CD14-positive monocyte (primary cell): Measurements from ENCODE around the gene PLOD3. TPM values are rescaled to one million over a fixed set of nuclear protein-coding genes. Genes with fewer than 3 reads are reported as not detected.

Experiments used
- DNase-seq, 3 donors: peaks; one replicate each; pipeline ENCODE4 v3.0.0-alpha.2; 2011 to 2022
- H2AFZ ChIP-seq: 2 replicates; pipeline ENCODE4 v1.6.0; 2012; ENCODE audit warnings: mild to moderate bottlenecking, low read depth, low read length, inconsistent platforms; ENCODE audit not compliant: insufficient read depth, poor library complexity, severe bottlenecking
- H3K27ac ChIP-seq, 2 donors: 1 replicate in 1 of 2; 2 replicates in 1 of 2; pipeline ENCODE4 v1.5.1; 2012 to 2013; ENCODE audit warnings: low read length in 2 of 2, control low read depth in 1 of 2, inconsistent platforms in 1 of 2, low read depth in 1 of 2, mild to moderate bottlenecking in 1 of 2
- H3K27me3 ChIP-seq, 2 donors: one replicate each; pipeline versions ENCODE4 v1.6.0 to v1.6.1; 2011 to 2013; ENCODE audit warnings: low read length in 2 of 2; ENCODE audit not compliant: control insufficient read depth in 2 of 2, insufficient read depth in 2 of 2
- H3K36me3 ChIP-seq, 2 donors: replicated peaks in 1 of 2; 1 replicate in 1 of 2; 2 replicates in 1 of 2; pipeline versions ENCODE4 v1.5.1 to v1.6.1; 2012 to 2013; ENCODE audit warnings: low read length in 2 of 2, control low read depth in 1 of 2, inconsistent platforms in 1 of 2, mild to moderate bottlenecking in 1 of 2; ENCODE audit not compliant: insufficient read depth in 2 of 2, control insufficient read depth in 1 of 2
- H3K4me1 ChIP-seq, 2 donors: 1 replicate in 1 of 2; 2 replicates in 1 of 2; pipeline versions ENCODE4 v1.5.1 to v1.6.1; 2012 to 2013; ENCODE audit warnings: low read length in 2 of 2, control low read depth in 1 of 2, inconsistent platforms in 1 of 2, mild to moderate bottlenecking in 1 of 2, moderate library complexity in 1 of 2; ENCODE audit not compliant: insufficient read depth in 2 of 2, control insufficient read depth in 1 of 2
- H3K4me2 ChIP-seq: replicated peaks from 2 replicates; pipeline ENCODE3; 2012; ENCODE audit warnings: low read length, moderate library complexity, mild to moderate bottlenecking; ENCODE audit not compliant: poor library complexity, severe bottlenecking; ENCODE audit errors: extremely low read depth
- H3K4me3 ChIP-seq, 3 experiments: fragments of 200-600 bp in 1 of 3; sonication (generic) in 1 of 3; replicated peaks in 1 of 3; 1 replicate in 2 of 3; 2 replicates in 1 of 3; pipeline ENCODE4 v1.5.1; 2011 to 2013; ENCODE audit warnings: low read length in 3 of 3, mild to moderate bottlenecking in 3 of 3, control low read depth in 2 of 3, low read depth in 2 of 3, inconsistent platforms in 1 of 3, moderate library complexity in 1 of 3
- H3K79me2 ChIP-seq: 2 replicates; pipeline ENCODE4 v1.6.0; 2012; ENCODE audit warnings: mild to moderate bottlenecking, control low read depth, inconsistent platforms, low read length, moderate library complexity; ENCODE audit not compliant: insufficient read depth
- H3K9ac ChIP-seq: 2 replicates; pipeline ENCODE4 v1.6.0; 2017; ENCODE audit warnings: low read length, mild to moderate bottlenecking; ENCODE audit not compliant: insufficient read depth, poor library complexity, severe bottlenecking
- H3K9me3 ChIP-seq, 2 donors: replicated peaks in 1 of 2; 1 replicate in 1 of 2; 2 replicates in 1 of 2; pipeline versions ENCODE4 v1.5.1 to v1.6.1; 2012 to 2013; ENCODE audit warnings: low read length in 2 of 2, control low read depth in 1 of 2; ENCODE audit not compliant: control insufficient read depth in 1 of 2, insufficient read depth in 1 of 2
- H4K20me1 ChIP-seq: 2 replicates; pipeline ENCODE4 v1.6.0; 2012; ENCODE audit warnings: mild to moderate bottlenecking, low read length, control low read depth, moderate library complexity; ENCODE audit not compliant: insufficient read depth
- H3K27ac Mint-ChIP-seq, 7 donors: one replicate each; pipeline ENCODE4 v1.8.0; 2020; ENCODE audit warnings: mild to moderate bottlenecking in 7 of 7, mixed read lengths in 7 of 7, moderate library complexity in 6 of 7, inconsistent platforms in 2 of 7
- H3K27me3 Mint-ChIP-seq, 3 donors: one replicate each; pipeline ENCODE4 v1.8.0; 2021 to 2022; ENCODE audit warnings: low read depth in 3 of 3, mild to moderate bottlenecking in 3 of 3, mixed read lengths in 3 of 3, moderate library complexity in 3 of 3, inconsistent platforms in 1 of 3
- H3K36me3 Mint-ChIP-seq, 2 donors: one replicate each; pipeline ENCODE4 v1.8.0; 2020; ENCODE audit warnings: mixed read lengths in 2 of 2, inconsistent platforms in 1 of 2, mild to moderate bottlenecking in 1 of 2
- H3K4me1 Mint-ChIP-seq: one replicate; pipeline ENCODE4 v1.8.0; 2020; ENCODE audit warnings: mild to moderate bottlenecking, mixed read lengths
- H3K4me3 Mint-ChIP-seq, 2 donors: one replicate each; pipeline ENCODE4 v1.8.0; 2020; ENCODE audit warnings: mild to moderate bottlenecking in 2 of 2, mixed read lengths in 2 of 2, moderate library complexity in 1 of 2
- H3K9me3 Mint-ChIP-seq, 7 donors: one replicate each; pipeline ENCODE4 v1.8.0; 2020 to 2022; ENCODE audit warnings: mixed read lengths in 7 of 7, mild to moderate bottlenecking in 6 of 7, moderate library complexity in 6 of 7, inconsistent platforms in 2 of 7
- CTCF ChIP-seq: fragments of 200-600 bp; IDR thresholded peaks from one replicate; pipeline ENCODE4 v1.8.0; 2022; ENCODE audit warnings: antibody characterized with exemption, mild to moderate bottlenecking
- WGBS: methylation state at CpG from one replicate; pipeline ENCODE4 v1.1.5; 2013; ENCODE audit warnings: missing lambda C conversion rate; ENCODE audit not compliant: insufficient coverage; 5-methylcytosine and 5-hydroxymethylcytosine counted together
- intact Hi-C, 2 donors: fragments of 100-400 bp; cut with micrococcal nuclease; formaldehyde crosslinking; loops; one replicate each; pipeline versions ENCODE4 v1.15.0 to v1.15.1; 2023
- polyA plus RNA-seq, 3 donors: library from polyadenylated mRNA; depleted of rRNA in 1 of 3; unstranded in 2 of 3; stranded (reverse) in 1 of 3; fragments of 300-500 nt in 2 of 3; fragments of >200 nt in 1 of 3; fragmentation: Illumina TruSeq in 2 of 3; gene quantifications; 1 replicate in 2 of 3; 2 replicates in 1 of 3; pipeline ENCODE4 v1.2.3, GENCODE V29; 2012 to 2021

Gene PLOD3
- polyA plus RNA-seq, 3 donors: 26.9 to 70.1 (median 28.1) TPM

GRCh38 chr7:101168412-101169049 is 48.9 kb downstream of the PLOD3 start:
- WGBS: no CpG with 5 or more reads among the region's 6 CpGs
- H3K9ac ChIP-seq: no peak overlapping the region
- H3K27ac Mint-ChIP-seq: no peak overlapping the region
- H3K4me1 Mint-ChIP-seq: peaks cover 60% of the 10 kb centered on the region
- no peak overlapping the region for H3K4me2 ChIP-seq
- H2AFZ ChIP-seq: no peak overlapping the region
- H3K79me2 ChIP-seq: no peaks in the 10 kb centered on the region
- H3K27ac ChIP-seq: no peak overlapping the region
- H3K9me3 Mint-ChIP-seq: peaks cover 2 to 52% (median 30%) of the 10 kb centered on the region in 7 donors
- intact Hi-C loops: no loop called here
- H3K4me3 Mint-ChIP-seq: peak overlapping the region in 1 of 2 donors; percentile 88
- DNase-seq: no peak
- H3K27me3 Mint-ChIP-seq: peaks cover 96 to 100% (median 98%) of the 10 kb centered on the region in 3 donors
- no peak overlapping the region for H3K4me3 ChIP-seq
- H3K27me3 ChIP-seq: peaks cover 79 to 95% of the 10 kb centered on the region in 2 donors
- H4K20me1 ChIP-seq: peaks cover 14% of the 10 kb centered on the region
- peaks cover 42 to 56% of the 10 kb centered on the region in 2 donors for H3K4me1 ChIP-seq
- TF ChIP-seq CTCF: no peak
- H3K9me3 ChIP-seq: peaks cover 6 to 47% of the 10 kb centered on the region in 2 donors
- H3K36me3 ChIP-seq: no peaks in the 10 kb centered on the region
- peaks cover 19 to 33% of the 10 kb centered on the region in 2 donors for H3K36me3 Mint-ChIP-seq

- Mint-ChIP-seq H3K36me3 (peaks cover 19 to 32% of the 10 kb centered on the region in 2 donors), H3K4me1 (peaks cover 57% of the 10 kb centered on the region), H3K27me3 (peaks cover 94 to 99% (median 94%) of the 10 kb centered on the region in 3 donors), H3K9me3 (peaks cover 2 to 49% (median 24%) of the 10 kb centered on the region in 7 donors), H3K4me3 (peak overlapping the region in 1 of 2 donors; percentile 88), H3K27ac (no peak overlapping the region)
- intact Hi-C loops: no loop called here
- Histone ChIP-seq H3K4me3 (no peak overlapping the region), H3K27ac (no peak overlapping the region), H4K20me1 (peaks cover 14% of the 10 kb centered on the region), H3K79me2 (no peaks in the 10 kb centered on the region), H2AFZ (no peak overlapping the region), H3K4me1 (peaks cover 38 to 55% of the 10 kb centered on the region in 2 donors), H3K9me3 (peaks cover 6 to 40% of the 10 kb centered on the region in 2 donors), H3K4me2 (no peak overlapping the region), H3K36me3 (no peaks in the 10 kb centered on the region), H3K9ac (no peak overlapping the region), H3K27me3 (peaks cover 72 to 92% of the 10 kb centered on the region in 2 donors)
- WGBS: 2% methylated on average over 5 of the region's 12 CpGs
- no peak for TF ChIP-seq CTCF
- no peak for DNase-seq
Observed at GRCh38 chr7:101167645-101168411, 49.6 kb downstream of the PLOD3 start.
